GM19240 (cell line): Measurements from ENCODE around the gene ERBB3.
"Not testable (repeated sequence)": the region's sequence is repeated elsewhere in the genome, so short reads cannot be mapped to it uniquely, and the experiment has no call there.

Experiments used
- DNase-seq: peaks from one replicate; pipeline ENCODE4 v3.0.0; 2011; ENCODE audit warnings: low spot score; ENCODE audit not compliant: insufficient read length

Gene ERBB3

GRCh38 chr12:56110571-56110970 is 30.6 kb downstream of the ERBB3 start:
- DNase-seq, result no peak

GRCh38 chr12:56114084-56114483 is 34.1 kb downstream of the ERBB3 start:
- no peak for DNase-seq

DNA sequence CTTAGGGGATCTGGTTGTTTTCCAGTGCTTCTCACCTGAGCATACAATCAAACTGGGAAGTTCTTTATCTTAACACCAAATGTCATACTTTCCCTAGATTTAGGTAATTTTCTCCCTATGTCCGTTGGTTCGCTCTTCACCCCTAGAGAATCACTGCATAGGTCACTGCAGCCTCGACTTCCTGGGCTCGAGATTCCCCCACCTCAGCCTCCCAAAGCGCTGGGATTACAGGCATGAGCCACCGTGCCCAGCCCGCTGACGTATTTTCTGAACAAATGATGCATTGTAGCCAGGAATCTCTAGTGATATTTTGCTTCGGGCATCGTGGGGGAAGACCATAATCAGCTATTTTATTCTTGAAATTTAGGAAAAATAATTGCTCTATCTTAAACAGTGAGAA is 35.4 kb downstream of the ERBB3 start:
- DNase-seq, result no peak

DNA sequence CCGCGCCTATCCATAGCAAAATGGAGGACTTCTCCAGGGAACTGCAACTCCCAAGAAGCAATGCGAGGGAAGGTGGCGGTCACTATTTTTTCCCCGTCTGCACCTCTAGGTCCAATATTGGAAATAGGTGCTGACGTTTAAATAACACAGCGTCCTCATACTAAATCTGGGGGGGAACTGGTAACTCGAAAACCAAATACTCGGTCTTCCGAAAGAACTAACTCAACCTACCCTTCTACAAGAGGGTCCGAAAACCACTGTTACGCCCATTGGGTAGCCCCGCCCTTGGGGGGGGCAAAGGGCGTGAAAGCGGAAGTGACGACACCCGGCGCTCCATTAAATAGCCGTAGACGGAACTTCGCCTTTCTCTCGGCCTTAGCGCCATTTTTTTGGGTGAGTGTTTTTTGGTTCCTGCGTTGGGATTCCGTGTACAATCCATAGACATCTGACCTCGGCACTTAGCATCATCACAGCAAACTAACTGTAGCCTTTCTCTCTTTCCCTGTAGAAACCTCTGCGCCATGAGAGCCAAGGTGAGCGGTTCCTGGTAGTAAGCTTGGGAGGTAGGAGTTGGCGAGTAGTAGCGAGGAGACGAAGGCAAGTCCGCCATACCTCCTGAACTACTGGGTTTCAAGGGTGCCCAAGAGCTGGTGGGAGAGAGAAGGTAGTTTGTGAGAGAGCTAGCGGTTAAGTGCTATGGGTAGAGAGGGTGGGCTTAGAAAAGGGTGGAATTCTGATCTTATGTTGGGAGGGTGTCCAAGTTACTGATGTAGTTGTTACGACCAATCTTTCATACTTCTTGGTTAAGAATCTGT is 36.5 kb downstream of the ERBB3 start, which contains the start of gene RPL41:
Gene RPL41, plus strand, starts transcription at position 367 of the 815 bp plus-strand sequence.
- DNase-seq, result peak; percentile 41

- DNase-seq, result not testable (repeated sequence)
Observed at GRCh38 chr12:56117082-56117706, 37.2 kb downstream of the ERBB3 start.

GRCh38 chr12:56117778-56118687 is 38.1 kb downstream of the ERBB3 start, which contains the start of gene ZC3H10:
TSS of gene ZC3H10 (plus strand) at chr12:56118266. CDS start at chr12:56120563, 2,297 bp downstream.
- peak; percentile 62 for DNase-seq

GRCh38 chr12:56118688-56119357 is 38.9 kb downstream of the ERBB3 start:
- no peak for DNase-seq

GRCh38 chr12:56119361-56119796 is 39.4 kb downstream of the ERBB3 start:
- no peak for DNase-seq

GRCh38 chr12:56120158-56120846 is 40.3 kb downstream of the ERBB3 start:
- no peak for DNase-seq

DNA sequence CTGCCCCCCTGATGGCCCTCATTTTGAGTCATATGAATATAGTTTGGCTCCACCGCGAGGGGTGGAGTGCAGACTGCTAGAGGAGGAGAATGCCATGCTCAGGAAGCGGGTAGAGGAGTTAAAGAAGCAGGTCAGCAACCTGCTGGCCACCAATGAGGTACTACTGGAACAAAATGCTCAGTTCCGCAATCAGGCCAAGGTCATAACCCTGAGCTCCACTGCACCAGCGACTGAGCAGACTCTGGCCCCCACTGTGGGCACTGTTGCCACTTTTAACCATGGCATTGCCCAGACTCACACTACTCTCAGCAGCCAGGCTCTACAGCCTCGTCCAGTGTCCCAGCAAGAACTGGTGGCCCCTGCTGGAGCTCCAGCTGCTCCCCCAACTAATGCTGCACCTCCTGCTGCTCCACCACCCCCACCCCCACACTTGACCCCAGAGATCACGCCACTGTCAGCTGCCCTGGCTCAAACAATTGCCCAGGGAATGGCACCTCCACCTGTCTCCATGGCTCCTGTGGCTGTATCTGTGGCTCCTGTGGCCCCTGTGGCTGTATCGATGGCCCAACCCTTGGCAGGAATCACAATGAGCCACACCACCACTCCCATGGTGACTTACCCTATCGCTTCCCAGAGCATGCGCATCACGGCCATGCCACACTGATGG is 41.4 kb downstream of the ERBB3 start:
- DNase-seq, result no peak

GRCh38 chr12:56122637-56123036 is 42.7 kb downstream of the ERBB3 start:
- DNase-seq, result no peak

DNA sequence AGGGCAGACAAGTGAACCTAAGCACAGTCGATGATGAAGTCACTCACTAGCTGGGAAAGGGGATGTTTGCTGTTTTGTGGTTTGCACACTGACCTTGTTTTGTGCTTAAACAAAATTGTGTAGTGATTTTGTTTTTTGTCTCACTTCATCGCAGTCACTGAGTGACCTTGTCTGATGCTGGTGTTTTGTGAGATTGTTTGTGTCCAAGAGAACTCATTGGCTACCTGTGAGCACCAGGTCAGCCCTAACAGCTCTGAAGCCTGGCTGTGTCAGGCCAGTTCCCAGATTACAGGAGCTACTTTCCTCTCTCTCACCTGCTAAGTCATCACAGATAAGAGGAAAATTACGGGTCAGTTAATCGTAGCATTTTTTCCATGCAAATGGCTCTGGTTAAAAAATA is 44.2 kb downstream of the ERBB3 start:
- DNase-seq, result no peak

GRCh38 chr12:56126732-56127239 is 46.8 kb downstream of the ERBB3 start:
- no peak for DNase-seq

GRCh38 chr12:56127485-56127887 is 47.5 kb downstream of the ERBB3 start:
- no peak for DNase-seq

- peak; percentile 92 for DNase-seq
Observed at GRCh38 chr12:56127888-56128669, 48.1 kb downstream of the ERBB3 start, which contains the start of gene ESYT1. TSS of gene ESYT1 (plus strand) at chr12:56128267. CDS start at chr12:56128320, 53 bp downstream.

DNA sequence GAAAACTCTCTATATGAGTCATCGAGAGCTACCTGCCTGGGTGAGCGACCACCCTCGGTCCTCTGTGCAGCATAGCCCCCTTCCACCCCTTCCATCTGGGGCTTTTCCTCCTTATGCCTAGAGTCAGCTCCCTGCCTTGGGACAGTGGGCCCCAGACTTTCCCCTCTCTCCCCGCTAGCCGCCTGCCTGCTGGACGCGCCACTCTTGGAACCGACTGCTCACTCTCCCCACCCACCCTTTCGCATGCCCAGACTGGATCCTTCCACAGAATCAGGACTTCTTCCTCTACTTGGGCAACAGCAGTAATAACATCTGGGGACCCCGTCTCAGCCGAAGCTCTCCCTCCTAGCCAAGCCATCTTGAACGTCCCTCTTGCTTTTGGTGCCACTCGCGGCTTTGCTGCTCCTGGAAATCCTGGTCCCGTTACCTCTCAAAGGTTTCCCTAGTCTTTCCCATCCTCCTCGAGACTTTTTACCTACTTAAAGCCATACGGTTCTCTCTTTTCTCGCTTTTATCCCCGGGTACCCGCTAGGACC is 48.8 kb downstream of the ERBB3 start:
- no peak for DNase-seq

GRCh38 chr12:56129206-56129941 is 49.4 kb downstream of the ERBB3 start:
- peak; percentile 31 for DNase-seq
